T-helper 1 cell (primary cell): ENCODE measurements around the gene C1QB.
A peak's percentile ranks its signal among the peaks of the same experiment; 100 is the strongest.

Experiments used
- DNase-seq, 5 donors: peaks; one replicate each; pipeline ENCODE4 v3.0.0-alpha.2; 2012 to 2020

The C1QB gene

GRCh38 chr1:22636353-22636752, 16.7 kb upstream of the C1QB start, which contains the start of gene C1QA:
Gene C1QA, plus strand, starts transcription at chr1:22636628. Its CDS starts 989 bp downstream, at chr1:22637617.
- DNase-seq = no peak

- DNase-seq = no peak
Measured at GRCh38 chr1:22636927-22637326, 16.1 kb upstream of the C1QB start.

- no peak for DNase-seq
Measured at GRCh38 chr1:22637907-22638445, 15.1 kb upstream of the C1QB start.

GRCh38 chr1:22638476-22639234, 14.4 kb upstream of the C1QB start:
- DNase-seq = no peak

- DNase-seq = no peak
Measured at GRCh38 chr1:22639286-22639685, 13.8 kb upstream of the C1QB start.

GRCh38 chr1:22641247-22641646, 11.8 kb upstream of the C1QB start:
- no peak for DNase-seq

- peak; percentile 27 to 59 (median 48) for DNase-seq
Measured at GRCh38 chr1:22641906-22642636, 11.0 kb upstream of the C1QB start.

GRCh38 chr1:22643381-22643780, 9.7 kb upstream of the C1QB start, which contains the start of gene C1QC:
Gene C1QC, plus strand, starts transcription at chr1:22643633. Its CDS starts 391 bp downstream, at chr1:22644024.
- DNase-seq = no peak

- no peak for DNase-seq
Measured at GRCh38 chr1:22643928-22644327, 9.1 kb upstream of the C1QB start.

- no peak for DNase-seq
Measured at GRCh38 chr1:22645931-22646330, 7.1 kb upstream of the C1QB start.

- DNase-seq = no peak
Measured at GRCh38 chr1:22646384-22646783, 6.7 kb upstream of the C1QB start.

- DNase-seq = no peak
Measured at GRCh38 chr1:22650089-22650693, 2.8 kb upstream of the C1QB start.

- no peak for DNase-seq
Measured at GRCh38 chr1:22651941-22652856, 837 bp upstream of the C1QB start.

- DNase-seq = no peak
Measured at GRCh38 chr1:22654692-22655091, 1.7 kb downstream of the C1QB start.

- no peak for DNase-seq
Measured at GRCh38 chr1:22658385-22659163, 5.5 kb downstream of the C1QB start.

- DNase-seq = no peak
Measured at GRCh38 chr1:22660716-22661241, 7.7 kb downstream of the C1QB start.

- DNase-seq = no peak
Measured at GRCh38 chr1:22661880-22662279, 8.8 kb downstream of the C1QB start.

GRCh38 chr1:22662318-22662717, 9.3 kb downstream of the C1QB start:
- DNase-seq = no peak

GRCh38 chr1:22662986-22663408, 10.0 kb downstream of the C1QB start:
- DNase-seq = no peak

GRCh38 chr1:22665752-22666151, 12.7 kb downstream of the C1QB start:
- DNase-seq = no peak

GRCh38 chr1:22666412-22666811, 13.4 kb downstream of the C1QB start:
- DNase-seq = no peak
